Ishikawa (cell line): ENCODE data around the gene GPR32.

Experiments
- CEBPB ChIP-seq: IDR thresholded peaks from 2 replicates; pipeline ENCODE4 v1.6.1; 2012
- CREB1 ChIP-seq: IDR thresholded peaks from 2 replicates; pipeline ENCODE4 v1.6.1; 2012; ENCODE audit warnings: low read depth
- EGR1 ChIP-seq: IDR thresholded peaks from 2 replicates; pipeline ENCODE4 v1.6.1; 2012
- EP300 ChIP-seq: IDR thresholded peaks from 2 replicates; pipeline ENCODE4 v1.6.1; 2012; ENCODE audit warnings: borderline replicate concordance
- FOXM1 ChIP-seq: IDR thresholded peaks from 2 replicates; pipeline ENCODE4 v1.6.1; 2012; ENCODE audit warnings: low read depth, borderline replicate concordance
- NFIC ChIP-seq: IDR thresholded peaks from 2 replicates; pipeline ENCODE4 v1.6.1; 2012
- RAD21 ChIP-seq: IDR thresholded peaks from 2 replicates; pipeline ENCODE4 v1.6.1; 2012; ENCODE audit warnings: low read depth
- TAF1 ChIP-seq: IDR thresholded peaks from 2 replicates; pipeline ENCODE4 v1.6.1; 2012; ENCODE audit warnings: low read depth, mild to moderate bottlenecking
- TCF12 ChIP-seq: IDR thresholded peaks from 2 replicates; pipeline ENCODE4 v1.6.1; 2012; ENCODE audit warnings: low read depth
- TEAD4 ChIP-seq: IDR thresholded peaks from 2 replicates; pipeline ENCODE4 v1.6.1; 2012
- USF1 ChIP-seq: IDR thresholded peaks from 2 replicates; pipeline ENCODE4 v1.6.1; 2012
- YY1 ChIP-seq: IDR thresholded peaks from 2 replicates; pipeline ENCODE4 v1.6.1; 2012; ENCODE audit warnings: low read depth
- ZBTB7A ChIP-seq: IDR thresholded peaks from 2 replicates; pipeline ENCODE4 v1.6.1; 2012; ENCODE audit warnings: low read depth
- TF ChIP-seq, protein P1 (sequence below): IDR thresholded peaks from 2 replicates; pipeline ENCODE4 v1.6.1; 2012
- TF ChIP-seq, protein P2 (sequence below): IDR thresholded peaks from 2 replicates; pipeline ENCODE4 v1.6.1; 2012; ENCODE audit warnings: low read depth, mild to moderate bottlenecking

The GPR32 gene

GRCh38 chr19:50819636-50820035 is 49.4 kb downstream of the GPR32 start:
- TF ChIP-seq TEAD4 (no peak), FOXM1 (no peak), YY1 (no peak)
- TF ChIP-seq, protein P1, sequence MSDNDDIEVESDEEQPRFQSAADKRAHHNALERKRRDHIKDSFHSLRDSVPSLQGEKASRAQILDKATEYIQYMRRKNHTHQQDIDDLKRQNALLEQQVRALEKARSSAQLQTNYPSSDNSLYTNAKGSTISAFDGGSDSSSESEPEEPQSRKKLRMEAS = no peak

- no peak for TF ChIP-seq CREB1
- TF ChIP-seq ZBTB7A = no peak
- no peak for TF ChIP-seq YY1
- no peak for TF ChIP-seq RAD21
- TF ChIP-seq, protein P2, sequence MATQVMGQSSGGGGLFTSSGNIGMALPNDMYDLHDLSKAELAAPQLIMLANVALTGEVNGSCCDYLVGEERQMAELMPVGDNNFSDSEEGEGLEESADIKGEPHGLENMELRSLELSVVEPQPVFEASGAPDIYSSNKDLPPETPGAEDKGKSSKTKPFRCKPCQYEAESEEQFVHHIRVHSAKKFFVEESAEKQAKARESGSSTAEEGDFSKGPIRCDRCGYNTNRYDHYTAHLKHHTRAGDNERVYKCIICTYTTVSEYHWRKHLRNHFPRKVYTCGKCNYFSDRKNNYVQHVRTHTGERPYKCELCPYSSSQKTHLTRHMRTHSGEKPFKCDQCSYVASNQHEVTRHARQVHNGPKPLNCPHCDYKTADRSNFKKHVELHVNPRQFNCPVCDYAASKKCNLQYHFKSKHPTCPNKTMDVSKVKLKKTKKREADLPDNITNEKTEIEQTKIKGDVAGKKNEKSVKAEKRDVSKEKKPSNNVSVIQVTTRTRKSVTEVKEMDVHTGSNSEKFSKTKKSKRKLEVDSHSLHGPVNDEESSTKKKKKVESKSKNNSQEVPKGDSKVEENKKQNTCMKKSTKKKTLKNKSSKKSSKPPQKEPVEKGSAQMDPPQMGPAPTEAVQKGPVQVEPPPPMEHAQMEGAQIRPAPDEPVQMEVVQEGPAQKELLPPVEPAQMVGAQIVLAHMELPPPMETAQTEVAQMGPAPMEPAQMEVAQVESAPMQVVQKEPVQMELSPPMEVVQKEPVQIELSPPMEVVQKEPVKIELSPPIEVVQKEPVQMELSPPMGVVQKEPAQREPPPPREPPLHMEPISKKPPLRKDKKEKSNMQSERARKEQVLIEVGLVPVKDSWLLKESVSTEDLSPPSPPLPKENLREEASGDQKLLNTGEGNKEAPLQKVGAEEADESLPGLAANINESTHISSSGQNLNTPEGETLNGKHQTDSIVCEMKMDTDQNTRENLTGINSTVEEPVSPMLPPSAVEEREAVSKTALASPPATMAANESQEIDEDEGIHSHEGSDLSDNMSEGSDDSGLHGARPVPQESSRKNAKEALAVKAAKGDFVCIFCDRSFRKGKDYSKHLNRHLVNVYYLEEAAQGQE = no peak
- no peak for TF ChIP-seq FOXM1
- TF ChIP-seq NFIC = no peak
- TF ChIP-seq, protein P1 = no peak
These were observed 49.8 kb downstream of the GPR32 start for GRCh38 chr19:50820086-50820485.

GRCh38 chr19:50820549-50821247 is 50.4 kb downstream of the GPR32 start:
- TF ChIP-seq, protein P1 = no peak
- no peak for TF ChIP-seq ZBTB7A
- TF ChIP-seq TCF12 = no peak
- no peak for TF ChIP-seq RAD21
- no peak for TF ChIP-seq CREB1
- no peak for TF ChIP-seq FOXM1
- TF ChIP-seq TAF1 = no peak

GRCh38 chr19:50821248-50821612 is 51.0 kb downstream of the GPR32 start:
- TF ChIP-seq FOXM1 (no peak), EGR1 (no peak), TAF1 (no peak), ZBTB7A (no peak), CEBPB (no peak), CREB1 (no peak), USF1 (no peak), RAD21 (no peak), TCF12 (no peak), EP300 (no peak), NFIC (no peak)
- TF ChIP-seq, protein P2 = no peak
- TF ChIP-seq, protein P1 = no peak
